ENCODE results near the gene LRIT2. TPM values are rescaled to one million over a fixed set of nuclear protein-coding genes. Genes with fewer than 3 reads are reported as not detected.

Gene LRIT2
- total RNA-seq, 1 donor = not detected

GRCh38 chr10:84264611-84265141 is 39.3 kb upstream of the LRIT2 start:
- peak; percentile 47 for DNase-seq (ENCODE audit: low read depth)
- H3K4me3 ChIP-seq (ENCODE audit: low read depth, low read length) = no peak overlapping the region
- peak; percentile 97 for TF ChIP-seq CTCF (IDR thresholded peaks at IDR 0.05; ENCODE audit: insufficient read depth, low read depth, low read length)

GRCh38 chr10:84263716-84264115 is 38.4 kb upstream of the LRIT2 start:
- no peak for DNase-seq (ENCODE audit: low read depth)
- no peak for TF ChIP-seq CTCF (IDR thresholded peaks at IDR 0.05; ENCODE audit: insufficient read depth, low read depth, low read length)
- no peak overlapping the region for H3K4me3 ChIP-seq (ENCODE audit: low read depth, low read length)

GRCh38 chr10:84262190-84262956 is 37.0 kb upstream of the LRIT2 start:
- DNase-seq (ENCODE audit: low read depth) = no peak
- H3K4me3 ChIP-seq (ENCODE audit: low read depth, low read length) = no peak overlapping the region
- TF ChIP-seq CTCF (IDR thresholded peaks at IDR 0.05; ENCODE audit: insufficient read depth, low read depth, low read length) = no peak

- no peak for DNase-seq (ENCODE audit: low read depth)
- no peak overlapping the region for H3K4me3 ChIP-seq (ENCODE audit: low read depth, low read length)
- TF ChIP-seq CTCF (IDR thresholded peaks at IDR 0.05; ENCODE audit: insufficient read depth, low read depth, low read length) = no peak
Measured at GRCh38 chr10:84261236-84261915, 36.0 kb upstream of the LRIT2 start.

GRCh38 chr10:84258034-84258695 is 32.8 kb upstream of the LRIT2 start:
- no peak for TF ChIP-seq CTCF (IDR thresholded peaks at IDR 0.05; ENCODE audit: insufficient read depth, low read depth, low read length)
- DNase-seq (ENCODE audit: low read depth) = no peak
- no peak overlapping the region for H3K4me3 ChIP-seq (ENCODE audit: low read depth, low read length)

- no peak for TF ChIP-seq CTCF (IDR thresholded peaks at IDR 0.05; ENCODE audit: insufficient read depth, low read depth, low read length)
- DNase-seq (ENCODE audit: low read depth) = no peak
- no peak overlapping the region for H3K4me3 ChIP-seq (ENCODE audit: low read depth, low read length)
Measured at GRCh38 chr10:84257343-84258020, 32.1 kb upstream of the LRIT2 start.

Data from fibroblast of villous mesenchyme (primary cell).